Sciatic nerve (tissue), 2 donors: ENCODE results near the gene APBA2. TPM values are rescaled to one million over a fixed set of nuclear protein-coding genes. Genes with fewer than 3 reads are reported as not detected.
"Not testable (repeated sequence)": the region's sequence is repeated elsewhere in the genome, so short reads cannot be mapped to it uniquely, and the experiment has no call there.

Experiments used
- ATAC-seq: fragments of 200-7000 bp; cut with Tn5 transposase; one replicate; pipeline ENCODE4 v1.9.1; 2020; ENCODE audit warnings: mild to moderate bottlenecking, moderate library complexity
- DNase-seq: peaks from one replicate; pipeline ENCODE4 v3.0.0-alpha.2; 2020; ENCODE audit warnings: low spot score
- intact Hi-C: fragments of 100-400 bp; cut with DNase I; formaldehyde crosslinking; loops from one replicate; pipeline ENCODE4 v1.14.2; 2022
- total RNA-seq: library from RNA; stranded (reverse); fragmentation: NEBNext Ultra II Directional; extraction: Animal tissue kit (Norgen Biotek cat#: 25700); gene quantifications from one replicate; pipeline ENCODE4 v1.2.1, GENCODE V29; 2021
- donor health status: DM: no; HTN: no; CAD: no.
- donor health status: DM: no; HTN: no; CAD: no.

APBA2 gene
- 3.5 TPM for total RNA-seq

- intact Hi-C loops: no loop called here
- no peak for DNase-seq
- no peak for ATAC-seq
These were observed at the start of gene APBA2 for GRCh38 chr15:28885630-28886430. Gene APBA2, plus strand, starts transcription at chr15:28885974. Its CDS starts 167,911 bp downstream, at chr15:29053885.

- ATAC-seq, DNase-seq, intact Hi-C loops: not testable (repeated sequence)
These were observed 45.5 kb upstream of the APBA2 start for GRCh38 chr15:28840285-28840684.

- DNase-seq, ATAC-seq, intact Hi-C loops: not testable (repeated sequence)
These were observed 43.6 kb upstream of the APBA2 start for GRCh38 chr15:28842210-28842609.

GRCh38 chr15:28843520-28843919, 42.3 kb upstream of the APBA2 start:
- intact Hi-C loops, DNase-seq, ATAC-seq: not testable (repeated sequence)

- DNase-seq, intact Hi-C loops, ATAC-seq: not testable (repeated sequence)
These were observed 41.6 kb upstream of the APBA2 start for GRCh38 chr15:28844147-28844546.

GRCh38 chr15:28847247-28847646, 38.5 kb upstream of the APBA2 start:
- DNase-seq, intact Hi-C loops, ATAC-seq: not testable (repeated sequence)

- intact Hi-C loops, ATAC-seq, DNase-seq: not testable (repeated sequence)
These were observed 37.8 kb upstream of the APBA2 start for GRCh38 chr15:28847959-28848358.

- ATAC-seq, DNase-seq, intact Hi-C loops: not testable (repeated sequence)
These were observed 37.3 kb upstream of the APBA2 start, which contains the start of gene GOLGA6L7 for GRCh38 chr15:28848521-28848920. Gene GOLGA6L7, minus strand, starts transcription at chr15:28848644. Its CDS starts 95 bp downstream, at chr15:28848549.

- intact Hi-C loops, DNase-seq, ATAC-seq: not testable (repeated sequence)
These were observed 36.5 kb upstream of the APBA2 start for GRCh38 chr15:28849271-28849670.

- intact Hi-C loops, DNase-seq, ATAC-seq: not testable (repeated sequence)
These were observed 36.0 kb upstream of the APBA2 start for GRCh38 chr15:28849766-28850165.

GRCh38 chr15:28853654-28854053, 32.1 kb upstream of the APBA2 start:
- intact Hi-C loops, ATAC-seq, DNase-seq: not testable (repeated sequence)

GRCh38 chr15:28854578-28854977, 31.2 kb upstream of the APBA2 start:
- intact Hi-C loops, DNase-seq, ATAC-seq: not testable (repeated sequence)

- peak; percentile 62 for DNase-seq
- intact Hi-C loops: no loop called here
These were observed 24.7 kb upstream of the APBA2 start for GRCh38 chr15:28861031-28861534.

GRCh38 chr15:28861589-28862293, 24.0 kb upstream of the APBA2 start:
- intact Hi-C loops, DNase-seq: not testable (repeated sequence)
- ATAC-seq: peak; percentile 51

More at GRCh38 chr15:28861031-28861534, 24.7 kb upstream of the APBA2 start:
- ATAC-seq: peak; percentile 96

- ATAC-seq (no peak), DNase-seq (no peak)
- intact Hi-C loops: no loop called here
These were observed 16.9 kb upstream of the APBA2 start for GRCh38 chr15:28868744-28869345.

- DNase-seq (no peak), ATAC-seq (no peak)
- intact Hi-C loops: no loop called here
These were observed 14.6 kb upstream of the APBA2 start for GRCh38 chr15:28871168-28871567.

GRCh38 chr15:28873006-28873405, 12.8 kb upstream of the APBA2 start:
- DNase-seq: no peak
- intact Hi-C loops: no loop called here
- ATAC-seq: no peak

- DNase-seq (no peak), ATAC-seq (no peak)
- intact Hi-C loops: no loop called here
These were observed 12.1 kb upstream of the APBA2 start for GRCh38 chr15:28873585-28874190.
